Osteocyte (in vitro differentiated cells): ENCODE data around the gene KRTAP9-2. TPM values are rescaled to one million over a fixed set of nuclear protein-coding genes. Genes with fewer than 3 reads are reported as not detected.
"Not testable (repeated sequence)": the region's sequence is repeated elsewhere in the genome, so short reads cannot be mapped to it uniquely, and the experiment has no call there.

Experiments used
- DNase-seq: peaks from one replicate; pipeline ENCODE4 v3.0.0; 2021; ENCODE audit warnings: mixed read lengths; ENCODE audit not compliant: unreplicated experiment; ENCODE audit errors: extremely low spot score
- H3K27ac Mint-ChIP-seq: one replicate; pipeline ENCODE4 v1.8.0; 2021; ENCODE audit warnings: mild to moderate bottlenecking, mixed read lengths; ENCODE audit not compliant: unreplicated experiment
- H3K27me3 Mint-ChIP-seq: one replicate; pipeline ENCODE4 v1.8.0; 2021; ENCODE audit warnings: mixed read lengths; ENCODE audit not compliant: unreplicated experiment
- H3K36me3 Mint-ChIP-seq: one replicate; pipeline ENCODE4 v1.8.0; 2021; ENCODE audit warnings: mixed read lengths; ENCODE audit not compliant: unreplicated experiment
- H3K4me1 Mint-ChIP-seq: one replicate; pipeline ENCODE4 v1.8.0; 2021; ENCODE audit warnings: mixed read lengths; ENCODE audit not compliant: unreplicated experiment
- H3K4me3 Mint-ChIP-seq: one replicate; pipeline ENCODE4 v1.8.0; 2021; ENCODE audit warnings: mild to moderate bottlenecking, moderate library complexity, mixed read lengths; ENCODE audit not compliant: unreplicated experiment
- H3K9me3 Mint-ChIP-seq: one replicate; pipeline ENCODE4 v1.8.0; 2021; ENCODE audit warnings: mixed read lengths; ENCODE audit not compliant: unreplicated experiment
- total RNA-seq: library from RNA; stranded (reverse); gene quantifications from 2 replicates; pipeline ENCODE4 v1.2.1, GENCODE V29; 2021
- TF ChIP-seq, protein P1 (sequence below): fragments of 200-600 bp; sonication (generic); IDR thresholded peaks from 2 replicates; pipeline ENCODE4 v1.5.0; 2021; ENCODE audit warnings: antibody characterized with exemption, mild to moderate bottlenecking, moderate library complexity

The KRTAP9-2 gene
- total RNA-seq, 1 donor from 2014 or later = not detected

DNA sequence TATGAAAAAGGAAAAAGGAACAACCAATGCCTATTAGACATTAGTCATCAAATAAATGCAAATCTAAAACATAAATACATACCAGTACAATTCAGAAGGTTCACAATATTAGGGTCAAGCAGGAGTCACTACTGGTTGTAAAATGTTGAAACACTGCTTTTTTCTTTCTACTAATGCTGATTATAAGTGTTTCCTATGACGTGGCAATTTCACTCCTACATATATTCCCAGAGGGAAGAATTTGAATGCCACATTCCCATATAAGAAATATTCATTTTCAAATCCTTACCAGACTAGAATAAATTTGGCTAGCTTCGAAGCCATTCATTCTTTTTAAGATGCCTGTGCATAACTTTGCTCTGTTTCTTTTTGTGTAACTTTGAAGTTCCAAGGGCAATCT lies 2.6 kb upstream of the KRTAP9-2 start:
- Mint-ChIP-seq H3K27me3 (peaks cover 8% of the 10 kb centered on the region), H3K27ac (no peak overlapping the region), H3K4me1 (no peaks in the 10 kb centered on the region), H3K9me3 (peaks cover 15% of the 10 kb centered on the region), H3K4me3 (no peak overlapping the region), H3K36me3 (peaks cover 8% of the 10 kb centered on the region)
- TF ChIP-seq, protein P1, sequence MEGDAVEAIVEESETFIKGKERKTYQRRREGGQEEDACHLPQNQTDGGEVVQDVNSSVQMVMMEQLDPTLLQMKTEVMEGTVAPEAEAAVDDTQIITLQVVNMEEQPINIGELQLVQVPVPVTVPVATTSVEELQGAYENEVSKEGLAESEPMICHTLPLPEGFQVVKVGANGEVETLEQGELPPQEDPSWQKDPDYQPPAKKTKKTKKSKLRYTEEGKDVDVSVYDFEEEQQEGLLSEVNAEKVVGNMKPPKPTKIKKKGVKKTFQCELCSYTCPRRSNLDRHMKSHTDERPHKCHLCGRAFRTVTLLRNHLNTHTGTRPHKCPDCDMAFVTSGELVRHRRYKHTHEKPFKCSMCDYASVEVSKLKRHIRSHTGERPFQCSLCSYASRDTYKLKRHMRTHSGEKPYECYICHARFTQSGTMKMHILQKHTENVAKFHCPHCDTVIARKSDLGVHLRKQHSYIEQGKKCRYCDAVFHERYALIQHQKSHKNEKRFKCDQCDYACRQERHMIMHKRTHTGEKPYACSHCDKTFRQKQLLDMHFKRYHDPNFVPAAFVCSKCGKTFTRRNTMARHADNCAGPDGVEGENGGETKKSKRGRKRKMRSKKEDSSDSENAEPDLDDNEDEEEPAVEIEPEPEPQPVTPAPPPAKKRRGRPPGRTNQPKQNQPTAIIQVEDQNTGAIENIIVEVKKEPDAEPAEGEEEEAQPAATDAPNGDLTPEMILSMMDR = no peak
- DNase-seq = no peak

DNA sequence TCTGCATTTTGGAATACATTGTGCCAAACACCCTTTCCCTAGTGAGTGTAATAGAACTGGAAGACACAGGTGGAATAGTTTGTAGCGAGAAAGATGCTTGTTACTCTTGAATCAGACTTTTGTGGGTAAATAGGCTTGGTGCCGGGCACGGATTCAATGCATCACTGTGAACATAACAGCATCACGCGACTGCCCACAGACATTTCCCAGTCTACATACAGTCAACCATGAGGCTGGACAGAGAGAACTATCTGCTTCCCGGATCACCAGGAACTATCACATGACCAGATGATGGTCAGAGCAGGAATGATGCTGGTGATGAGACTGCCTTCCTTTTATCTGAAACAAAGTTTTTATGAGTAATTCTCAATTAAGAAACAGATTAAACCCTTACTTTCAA lies 397 bp upstream of the KRTAP9-2 start:
- H3K36me3 Mint-ChIP-seq = no peaks in the 10 kb centered on the region
- H3K4me1 Mint-ChIP-seq = no peaks in the 10 kb centered on the region
- H3K9me3 Mint-ChIP-seq = peaks cover 5% of the 10 kb centered on the region
- peaks cover 5% of the 10 kb centered on the region for H3K27me3 Mint-ChIP-seq
- no peak overlapping the region for H3K4me3 Mint-ChIP-seq
- no peak overlapping the region for H3K27ac Mint-ChIP-seq
- TF ChIP-seq, protein P1 = no peak
- DNase-seq = no peak

DNA sequence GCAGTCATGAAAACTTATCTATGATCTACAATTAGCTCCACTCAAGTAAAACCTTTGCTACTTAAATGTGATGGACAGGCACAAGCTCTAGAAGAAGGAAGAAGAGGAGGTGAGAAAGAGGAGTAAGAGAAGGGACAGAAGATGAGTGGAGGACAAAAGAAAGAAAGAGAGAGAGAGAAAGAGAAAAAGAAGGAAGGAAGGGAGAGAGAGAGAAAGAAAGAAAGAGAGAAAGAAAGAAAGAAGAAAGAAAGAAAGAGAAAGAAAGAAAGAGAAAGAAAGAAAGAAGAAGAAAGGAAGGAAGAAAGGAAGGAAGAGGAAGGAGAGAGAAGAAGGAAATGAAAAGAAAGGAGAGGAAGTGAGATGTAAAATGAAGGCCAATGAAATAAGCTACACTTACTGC lies 3.6 kb downstream of the KRTAP9-2 start:
- H3K36me3 Mint-ChIP-seq = no peaks in the 10 kb centered on the region
- peaks cover 14% of the 10 kb centered on the region for H3K27me3 Mint-ChIP-seq
- TF ChIP-seq, protein P1 = no peak
- H3K4me3 Mint-ChIP-seq = no peak overlapping the region
- no peak for DNase-seq
- no peaks in the 10 kb centered on the region for H3K9me3 Mint-ChIP-seq
- no peak overlapping the region for H3K27ac Mint-ChIP-seq
- no peaks in the 10 kb centered on the region for H3K4me1 Mint-ChIP-seq

DNA sequence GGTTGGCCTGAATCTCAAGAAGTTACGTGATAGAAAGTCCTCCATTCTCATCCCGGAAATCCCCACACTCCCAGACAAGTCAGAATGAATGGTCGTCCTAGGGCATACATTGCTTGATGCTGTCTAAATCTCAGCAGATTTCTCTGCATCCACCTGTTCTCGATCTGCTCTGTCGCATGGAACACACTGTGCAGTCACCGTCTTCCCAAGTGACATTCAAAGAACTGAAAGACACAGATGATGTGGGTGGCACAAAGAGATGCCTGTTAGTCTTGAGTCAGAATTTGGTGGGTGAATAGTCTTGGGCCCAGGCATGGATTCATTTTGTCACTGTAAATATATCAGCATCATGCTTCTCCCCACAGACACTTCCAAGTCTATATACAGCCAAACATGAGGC lies 5.3 kb downstream of the KRTAP9-2 start:
- Mint-ChIP-seq H3K9me3 (no peaks in the 10 kb centered on the region), H3K27me3 (peaks cover 21% of the 10 kb centered on the region), H3K27ac (no peak overlapping the region), H3K4me1 (no peaks in the 10 kb centered on the region), H3K4me3 (no peak overlapping the region), H3K36me3 (no peaks in the 10 kb centered on the region)
- TF ChIP-seq, protein P1 = no peak
- DNase-seq = no peak

DNA sequence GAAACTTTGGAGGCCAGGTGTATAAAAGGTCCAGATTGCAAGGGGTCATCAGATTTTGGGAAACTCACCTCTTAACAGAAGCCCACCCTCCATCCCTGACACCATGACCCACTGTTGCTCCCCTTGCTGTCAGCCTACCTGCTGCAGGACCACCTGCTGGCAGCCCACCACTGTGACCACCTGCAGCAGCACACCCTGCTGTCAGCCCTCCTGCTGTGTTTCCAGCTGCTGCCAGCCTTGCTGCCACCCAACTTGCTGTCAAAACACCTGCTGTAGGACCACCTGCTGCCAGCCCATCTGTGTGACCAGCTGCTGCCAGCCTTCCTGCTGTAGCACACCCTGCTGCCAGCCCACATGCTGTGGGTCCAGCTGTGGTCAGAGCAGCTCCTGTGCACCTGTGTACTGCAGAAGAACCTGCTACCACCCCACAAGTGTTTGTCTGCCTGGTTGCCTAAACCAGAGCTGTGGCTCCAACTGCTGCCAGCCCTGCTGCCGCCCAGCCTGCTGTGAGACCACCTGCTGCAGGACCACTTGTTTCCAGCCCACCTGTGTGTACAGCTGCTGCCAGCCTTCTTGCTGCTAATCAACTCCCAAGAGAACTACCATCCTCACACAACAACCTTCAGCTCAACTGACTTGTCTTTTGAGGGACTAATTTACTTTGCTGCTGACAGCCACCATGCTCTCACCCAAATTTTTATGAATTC lies 6.1 kb downstream of the KRTAP9-2 start, which contains the start of gene KRTAP9-3:
Gene KRTAP9-3 (plus strand): TSS at position 51 of the 707 bp plus-strand sequence. CDS start 53 bp downstream, at position 104.
- not testable (repeated sequence) for H3K4me3 Mint-ChIP-seq, H3K4me1 Mint-ChIP-seq, H3K9me3 Mint-ChIP-seq, H3K27ac Mint-ChIP-seq, H3K36me3 Mint-ChIP-seq, DNase-seq
- peaks cover 21% of the 10 kb centered on the region for H3K27me3 Mint-ChIP-seq

DNA sequence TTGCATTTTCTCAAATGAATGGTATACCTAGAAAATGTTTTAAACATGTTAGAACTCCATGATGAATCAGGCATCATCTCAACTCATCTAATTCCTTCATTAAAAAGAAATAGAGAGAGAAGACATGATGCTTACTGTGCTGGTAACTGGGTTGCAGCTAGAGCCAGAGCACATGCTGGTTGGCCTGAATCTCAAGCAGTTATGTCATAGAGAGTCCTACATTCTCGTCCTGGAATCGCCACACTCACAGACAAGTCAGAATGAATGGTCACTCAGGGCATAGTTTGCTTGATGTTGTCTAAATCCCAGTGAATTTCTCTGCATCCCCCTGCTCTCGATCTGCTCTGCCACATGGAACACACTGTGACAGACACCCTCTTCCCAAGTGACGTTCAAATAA lies 10.7 kb downstream of the KRTAP9-2 start:
- not testable (repeated sequence) for H3K4me3 Mint-ChIP-seq, H3K4me1 Mint-ChIP-seq, DNase-seq, H3K36me3 Mint-ChIP-seq, H3K27ac Mint-ChIP-seq
- Mint-ChIP-seq H3K9me3 (peaks cover 11% of the 10 kb centered on the region), H3K27me3 (peaks cover 21% of the 10 kb centered on the region)

DNA sequence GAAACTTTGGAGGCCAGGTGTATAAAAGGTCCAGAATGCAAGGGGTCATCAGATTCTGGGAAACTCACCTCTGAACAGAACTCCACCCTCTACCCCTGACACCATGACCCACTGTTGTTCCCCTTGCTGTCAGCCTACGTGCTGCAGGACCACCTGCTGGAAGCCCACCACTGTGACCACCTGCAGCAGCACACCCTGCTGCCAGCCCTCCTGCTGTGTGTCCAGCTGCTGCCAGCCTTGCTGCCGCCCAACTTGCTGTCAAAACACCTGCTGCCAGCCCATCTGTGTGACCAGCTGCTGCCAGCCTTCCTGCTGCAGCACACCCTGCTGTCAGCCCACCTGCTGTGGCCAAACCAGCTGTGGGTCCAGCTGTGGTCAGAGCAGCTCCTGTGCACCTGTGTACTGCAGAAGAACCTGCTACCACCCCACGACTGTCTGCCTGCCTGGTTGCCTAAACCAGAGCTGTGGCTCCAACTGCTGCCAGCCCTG lies 11.5 kb downstream of the KRTAP9-2 start, which contains the start of gene KRTAP9-8:
Gene KRTAP9-8 (plus strand): TSS at position 51 of the 489 bp plus-strand sequence. CDS start 53 bp downstream, at position 104.
- H3K4me1 Mint-ChIP-seq, H3K4me3 Mint-ChIP-seq, DNase-seq, H3K36me3 Mint-ChIP-seq, H3K27ac Mint-ChIP-seq: not testable (repeated sequence)
- peaks cover 11% of the 10 kb centered on the region for H3K9me3 Mint-ChIP-seq
- H3K27me3 Mint-ChIP-seq = peaks cover 24% of the 10 kb centered on the region

DNA sequence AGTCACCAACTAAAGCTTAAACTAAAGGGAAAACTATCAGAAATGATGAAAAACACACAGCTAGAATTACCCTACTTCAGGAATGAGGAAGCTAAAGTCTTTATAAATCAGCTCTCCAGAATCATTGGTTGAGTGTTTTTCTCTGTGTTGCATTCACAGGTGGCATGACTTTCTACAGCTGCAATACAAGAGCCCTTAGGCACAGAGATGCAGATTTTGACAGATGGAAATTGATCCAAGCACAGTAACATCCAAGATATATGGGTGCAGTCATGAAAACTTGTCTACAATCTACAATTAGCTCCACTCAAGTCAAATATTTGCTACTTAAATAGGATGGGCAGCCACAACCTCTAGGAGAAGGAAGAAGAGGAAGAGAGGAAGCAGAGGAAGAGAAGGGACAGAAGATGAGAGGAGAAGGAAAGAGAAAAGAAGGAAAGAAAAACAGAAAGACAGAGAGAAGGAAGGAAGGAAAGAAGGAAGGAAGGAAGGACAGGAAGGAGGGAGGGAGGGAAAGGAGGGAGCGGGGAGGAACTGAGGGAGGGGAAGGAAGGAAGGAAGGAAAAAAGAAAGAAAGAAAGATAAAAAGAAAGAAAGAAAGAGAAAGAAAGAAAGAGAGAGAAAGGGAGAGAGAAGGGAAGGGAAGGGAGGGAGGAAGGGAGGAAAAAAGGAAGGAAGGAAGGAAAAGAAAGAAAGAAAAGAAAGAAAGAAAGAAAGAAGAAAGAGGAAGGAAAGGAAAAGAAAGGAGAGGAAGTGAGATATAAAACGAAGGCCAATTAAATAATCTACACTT lies 20.7 kb downstream of the KRTAP9-2 start:
- H3K4me3 Mint-ChIP-seq = not testable (repeated sequence)

More for the DNA sequence above, 20.7 kb downstream of the KRTAP9-2 start:
- not testable (repeated sequence) for H3K27ac Mint-ChIP-seq, H3K4me1 Mint-ChIP-seq, H3K36me3 Mint-ChIP-seq, DNase-seq, H3K9me3 Mint-ChIP-seq
- peaks cover 13% of the 10 kb centered on the region for H3K27me3 Mint-ChIP-seq
